Suprapubic skin (tissue), 4 donors: Measurements from ENCODE around the gene GABPA.

Experiments used
- CTCF ChIP-seq, 2 donors: fragments of 200-600 bp in 1 of 2; fragments of 450-650 bp in 1 of 2; sonication (generic) in 1 of 2; IDR thresholded peaks; one replicate each; pipeline ENCODE4 v1.5.1; 2016 to 2019; ENCODE audit warnings: antibody characterized with exemption in 2 of 2, mild to moderate bottlenecking in 1 of 2, moderate library complexity in 1 of 2
- EP300 ChIP-seq: sonication (generic); formaldehyde crosslinking; IDR thresholded peaks from one replicate; pipeline ENCODE4 v1.6.1; 2017; ENCODE audit warnings: antibody characterized with exemption
- POLR2A ChIP-seq, 2 donors: fragments of 450-650 bp; IDR thresholded peaks; one replicate each; pipeline ENCODE4 v1.6.1; 2017; ENCODE audit warnings: antibody characterized with exemption in 2 of 2, mild to moderate bottlenecking in 2 of 2, moderate library complexity in 2 of 2
- POLR2AphosphoS5 ChIP-seq, 3 donors: sonication (generic); formaldehyde crosslinking; IDR thresholded peaks; one replicate each; pipeline ENCODE4 v1.6.1; 2017; ENCODE audit warnings: antibody characterized with exemption in 3 of 3

- TF ChIP-seq CTCF (IDR thresholded peaks at IDR 0.05) (no peak), POLR2A (IDR thresholded peaks at IDR 0.05) (no peak), EP300 (no peak), POLR2AphosphoS5 (IDR thresholded peaks at IDR 0.05) (no peak)
These were observed 53.9 kb downstream of the GABPA start for GRCh38 chr21:25788677-25789076.
